Activated T-cell treated with anti-CD3 and anti-CD28 coated beads for 24 hours (primary cell): ENCODE data around the gene LMF2.
"Not testable (repeated sequence)": the region's sequence is repeated elsewhere in the genome, so short reads cannot be mapped to it uniquely, and the experiment has no call there.

Experiments
- DNase-seq: peaks from one replicate; pipeline ENCODE4 v3.0.0-alpha.2; 2020; ENCODE audit warnings: low read depth

Gene LMF2, protein sequence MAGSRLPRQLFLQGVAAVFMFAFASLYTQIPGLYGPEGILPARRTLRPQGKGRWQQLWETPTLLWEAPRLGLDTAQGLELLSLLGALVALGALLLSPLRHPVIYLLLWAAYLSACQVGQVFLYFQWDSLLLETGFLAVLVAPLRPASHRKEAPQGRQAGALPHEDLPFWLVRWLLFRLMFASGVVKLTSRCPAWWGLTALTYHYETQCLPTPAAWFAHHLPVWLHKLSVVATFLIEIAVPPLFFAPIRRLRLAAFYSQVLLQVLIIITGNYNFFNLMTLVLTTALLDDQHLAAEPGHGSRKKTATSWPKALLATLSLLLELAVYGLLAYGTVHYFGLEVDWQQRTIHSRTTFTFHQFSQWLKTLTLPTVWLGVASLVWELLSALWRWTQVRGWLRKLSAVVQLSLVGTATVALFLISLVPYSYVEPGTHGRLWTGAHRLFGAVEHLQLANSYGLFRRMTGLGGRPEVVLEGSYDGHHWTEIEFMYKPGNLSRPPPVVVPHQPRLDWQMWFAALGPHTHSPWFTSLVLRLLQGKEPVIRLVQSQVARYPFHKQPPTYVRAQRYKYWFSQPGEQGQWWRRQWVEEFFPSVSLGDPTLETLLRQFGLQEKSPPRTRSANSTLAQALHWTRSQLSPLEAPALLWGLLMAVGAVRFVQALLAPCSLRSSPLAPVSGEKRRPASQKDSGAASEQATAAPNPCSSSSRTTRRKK

DNA sequence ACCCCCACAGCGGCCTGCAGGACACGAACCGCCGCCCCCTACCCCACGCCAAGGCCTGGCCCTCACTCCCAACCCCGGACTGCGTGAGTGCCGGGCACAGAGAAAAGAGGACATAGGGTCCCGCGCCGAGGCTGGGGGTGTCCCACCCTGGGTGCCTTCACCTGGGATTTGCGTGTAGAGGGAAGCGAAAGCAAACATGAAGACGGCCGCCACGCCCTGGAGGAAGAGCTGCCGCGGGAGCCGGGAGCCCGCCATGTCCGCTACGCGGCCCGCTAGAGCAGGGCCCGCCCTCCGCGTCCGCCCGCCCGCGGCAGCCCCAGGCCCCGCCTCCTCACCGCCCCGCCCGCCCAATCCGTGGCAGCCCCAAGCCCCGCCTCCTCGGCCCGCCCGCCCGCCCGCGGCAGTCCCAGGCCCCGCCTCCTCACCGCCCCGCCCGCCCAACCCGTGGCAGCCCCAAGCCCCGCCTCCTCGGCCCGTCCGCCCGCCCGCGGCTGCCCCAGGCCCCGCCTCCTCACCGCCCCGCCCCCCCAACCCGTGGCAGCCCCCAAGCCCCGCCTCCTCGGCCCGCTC lies at the start of gene LMF2:
Gene LMF2 (minus strand): TSS at position 282 of the 570 bp plus-strand sequence. CDS start 27 bp downstream, at position 255.
- peak; percentile 92 for DNase-seq

DNA sequence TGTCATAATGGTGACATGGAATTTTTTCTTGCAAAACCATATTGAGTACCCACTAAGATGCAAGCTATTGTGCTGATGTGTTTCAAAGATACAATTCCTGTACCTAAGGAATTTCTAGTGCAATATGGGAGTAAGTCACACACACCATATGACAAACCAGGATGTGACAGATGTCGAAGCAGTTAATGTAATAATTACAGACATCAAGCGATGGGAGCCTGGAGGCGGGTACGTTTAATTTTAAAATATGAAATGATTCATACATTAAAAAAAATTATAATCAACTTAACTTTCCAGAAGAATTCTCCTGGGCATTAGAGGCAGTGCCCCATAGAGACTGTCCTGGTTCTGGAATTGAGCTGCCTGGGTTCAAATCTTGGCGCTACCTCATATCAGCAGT lies 49.2 kb upstream of the LMF2 start:
- no peak for DNase-seq

DNA sequence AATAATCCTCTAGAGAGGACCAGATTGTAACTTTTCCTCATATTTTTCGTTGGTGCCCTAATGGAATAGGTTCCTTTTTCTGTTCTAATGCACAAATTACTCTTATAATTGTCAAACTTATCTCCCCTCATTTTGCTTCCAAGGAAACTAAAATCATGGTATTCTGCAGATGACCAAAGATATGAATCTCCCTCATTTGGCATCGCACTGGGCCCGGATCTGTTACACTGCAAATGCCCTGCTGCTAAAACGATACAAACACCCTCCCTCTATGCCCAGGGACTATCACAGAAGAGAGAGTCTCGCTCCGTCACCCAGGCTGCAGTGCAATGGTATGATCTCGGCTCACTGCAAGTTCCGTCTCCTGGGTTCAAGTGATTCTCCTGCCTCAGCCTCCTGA lies 45.8 kb upstream of the LMF2 start:
- DNase-seq: no peak

DNA sequence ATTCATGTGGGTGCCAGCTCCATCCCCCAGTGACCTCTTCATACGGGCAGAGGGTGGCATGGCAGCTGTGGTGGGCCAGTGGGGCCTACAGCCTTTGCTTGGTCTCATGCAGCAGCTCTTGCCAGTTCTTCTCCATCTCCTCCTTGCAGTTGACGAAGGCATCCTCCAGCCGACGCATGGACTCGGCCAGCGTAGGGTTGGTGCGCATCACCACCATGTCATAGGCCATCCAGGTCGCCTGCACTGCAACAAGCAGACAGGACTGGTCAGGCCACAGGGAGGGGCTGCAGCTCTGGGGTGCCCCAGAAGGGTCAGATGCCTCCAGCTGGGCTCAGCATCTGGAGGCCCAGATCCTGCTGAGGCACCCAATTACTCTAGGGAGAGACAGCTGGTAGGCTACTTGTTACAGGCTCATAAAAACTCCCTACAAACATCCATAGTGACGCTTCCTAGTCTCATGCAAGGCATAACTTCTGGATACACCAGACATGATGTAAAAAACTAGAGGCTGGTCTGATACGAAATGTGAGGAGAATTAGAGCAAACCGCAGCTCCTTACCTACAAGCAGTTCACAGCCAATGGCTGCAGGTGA lies 43.8 kb upstream of the LMF2 start:
- no peak for DNase-seq

DNA sequence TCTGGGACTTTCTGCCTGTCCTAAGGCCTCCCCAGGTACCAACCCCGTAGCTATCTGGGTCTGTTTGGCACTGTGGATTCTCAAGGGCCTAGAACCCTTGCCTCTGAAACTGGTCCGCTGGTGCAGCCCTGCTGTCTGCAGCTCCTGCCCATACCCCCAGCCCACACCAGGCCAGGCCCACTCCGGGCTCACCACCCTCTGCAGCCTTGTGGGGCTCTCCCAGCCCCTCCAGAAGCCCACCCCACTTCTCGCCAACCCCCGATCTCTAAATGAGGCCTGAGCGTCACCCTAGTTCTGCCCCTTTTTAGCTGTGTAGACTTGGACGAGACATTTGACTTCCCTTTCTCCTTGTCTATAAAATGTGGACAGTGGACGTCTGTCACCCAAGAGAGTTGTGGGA lies 42.9 kb upstream of the LMF2 start:
- DNase-seq: no peak

DNA sequence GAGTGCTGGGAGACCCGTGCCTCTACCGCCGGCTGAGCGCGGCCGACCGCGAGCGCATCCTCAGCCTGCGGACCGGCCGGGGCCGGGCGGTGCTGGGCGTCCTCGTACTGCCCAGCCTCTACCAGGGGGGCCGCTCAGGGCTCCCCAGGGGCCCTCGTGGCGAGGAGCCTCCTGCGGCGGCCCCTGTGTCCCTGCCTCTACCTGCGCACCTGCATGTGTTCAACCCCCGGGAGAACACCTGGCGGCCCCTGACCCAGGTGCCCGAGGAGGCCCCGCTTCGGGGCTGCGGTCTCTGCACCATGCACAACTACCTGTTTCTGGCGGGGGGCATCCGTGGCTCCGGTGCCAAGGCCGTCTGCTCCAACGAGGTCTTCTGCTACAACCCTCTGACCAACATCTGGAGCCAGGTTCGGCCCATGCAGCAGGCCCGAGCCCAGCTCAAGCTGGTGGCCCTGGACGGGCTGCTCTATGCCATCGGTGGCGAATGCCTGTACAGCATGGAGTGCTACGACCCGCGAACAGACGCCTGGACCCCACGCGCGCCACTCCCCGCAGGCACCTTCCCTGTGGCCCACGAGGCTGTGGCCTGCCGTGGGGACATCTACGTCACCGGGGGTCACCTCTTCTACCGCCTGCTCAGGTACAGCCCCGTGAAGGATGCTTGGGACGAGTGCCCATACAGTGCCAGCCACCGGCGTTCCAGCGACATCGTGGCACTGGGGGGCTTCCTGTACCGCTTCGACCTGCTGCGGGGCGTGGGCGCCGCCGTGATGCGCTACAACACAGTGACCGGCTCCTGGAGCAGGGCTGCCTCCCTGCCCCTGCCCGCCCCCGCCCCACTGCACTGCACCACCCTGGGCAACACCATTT lies 41.7 kb upstream of the LMF2 start:
- DNase-seq: no peak

DNA sequence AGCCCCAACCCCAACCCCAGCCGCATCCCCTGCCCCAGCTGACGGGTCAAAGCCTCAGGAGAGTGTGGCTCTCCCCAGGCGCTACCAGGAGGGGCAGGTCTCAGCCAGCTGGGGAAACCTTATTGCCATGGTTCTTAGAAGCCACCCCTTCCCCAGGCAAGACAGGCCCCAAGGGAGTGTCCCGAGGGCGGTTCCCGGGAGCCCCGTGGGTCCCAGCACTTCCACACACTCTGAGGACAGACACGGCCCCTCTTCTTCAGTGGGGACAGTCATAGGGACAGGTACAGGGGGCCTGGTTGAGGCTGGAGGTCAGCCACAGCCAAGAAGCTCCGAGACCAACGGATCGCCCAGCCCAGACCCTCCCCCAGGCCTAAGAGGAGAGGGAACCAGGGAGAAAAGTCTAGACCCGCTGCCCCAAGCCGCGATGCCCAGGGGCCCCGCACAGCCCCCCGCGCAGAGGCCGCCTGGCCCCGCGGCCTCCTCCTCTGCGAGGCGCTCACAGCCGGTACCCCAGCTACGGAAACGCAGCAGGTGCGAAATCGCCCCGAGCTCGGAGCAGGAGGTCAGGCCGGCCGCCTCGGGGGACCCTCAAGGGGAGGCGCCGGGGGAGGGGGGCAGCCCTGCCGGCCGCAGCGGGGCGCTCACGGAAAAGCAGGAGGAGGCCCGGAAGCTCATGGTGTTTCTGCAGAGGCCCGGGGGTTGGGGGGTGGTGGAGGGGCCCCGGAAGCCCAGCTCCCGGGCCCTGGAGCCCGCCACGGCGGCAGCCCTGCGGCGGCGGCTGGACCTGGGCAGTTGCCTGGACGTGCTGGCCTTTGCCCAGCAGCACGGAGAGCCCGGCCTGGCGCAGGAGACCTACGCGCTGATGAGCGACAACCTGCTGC lies 40.8 kb upstream of the LMF2 start:
- peak; percentile 50 for DNase-seq

DNA sequence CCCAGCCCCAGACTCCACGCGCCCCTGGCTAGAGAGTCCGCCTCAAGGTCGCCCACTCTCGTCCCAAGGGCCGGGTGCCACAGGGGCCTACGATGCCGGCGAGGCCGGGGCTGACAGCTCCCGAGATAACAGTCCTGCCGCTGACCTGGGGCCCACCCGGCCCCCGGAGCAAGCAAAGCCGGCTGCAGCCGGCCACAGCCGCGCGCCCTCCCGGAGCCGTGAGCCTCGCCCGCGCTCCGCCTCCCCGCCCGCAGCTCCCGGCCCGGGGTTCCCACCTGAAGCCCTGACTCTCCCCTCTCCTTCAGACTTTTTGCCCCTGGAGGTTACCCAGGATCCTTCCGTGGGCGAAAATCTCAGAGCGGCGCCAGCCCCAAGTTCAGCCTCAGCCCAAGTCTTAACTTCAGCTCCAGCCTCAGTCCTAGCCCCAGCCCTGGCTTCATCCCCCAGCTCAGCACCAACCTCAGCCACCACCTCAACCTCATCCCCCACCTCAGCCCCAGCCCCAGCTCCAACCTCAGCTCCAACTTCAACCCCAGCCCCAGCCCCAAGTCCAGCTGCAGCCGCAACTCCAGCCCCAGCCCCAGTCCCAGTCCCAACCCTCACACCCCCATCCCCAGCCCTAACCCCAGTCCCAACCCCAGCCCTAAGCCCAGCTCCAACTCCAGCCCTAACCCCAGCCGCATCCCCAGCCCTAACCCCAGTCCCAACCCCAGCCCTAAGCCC lies 39.9 kb upstream of the LMF2 start:
- DNase-seq: no peak

DNA sequence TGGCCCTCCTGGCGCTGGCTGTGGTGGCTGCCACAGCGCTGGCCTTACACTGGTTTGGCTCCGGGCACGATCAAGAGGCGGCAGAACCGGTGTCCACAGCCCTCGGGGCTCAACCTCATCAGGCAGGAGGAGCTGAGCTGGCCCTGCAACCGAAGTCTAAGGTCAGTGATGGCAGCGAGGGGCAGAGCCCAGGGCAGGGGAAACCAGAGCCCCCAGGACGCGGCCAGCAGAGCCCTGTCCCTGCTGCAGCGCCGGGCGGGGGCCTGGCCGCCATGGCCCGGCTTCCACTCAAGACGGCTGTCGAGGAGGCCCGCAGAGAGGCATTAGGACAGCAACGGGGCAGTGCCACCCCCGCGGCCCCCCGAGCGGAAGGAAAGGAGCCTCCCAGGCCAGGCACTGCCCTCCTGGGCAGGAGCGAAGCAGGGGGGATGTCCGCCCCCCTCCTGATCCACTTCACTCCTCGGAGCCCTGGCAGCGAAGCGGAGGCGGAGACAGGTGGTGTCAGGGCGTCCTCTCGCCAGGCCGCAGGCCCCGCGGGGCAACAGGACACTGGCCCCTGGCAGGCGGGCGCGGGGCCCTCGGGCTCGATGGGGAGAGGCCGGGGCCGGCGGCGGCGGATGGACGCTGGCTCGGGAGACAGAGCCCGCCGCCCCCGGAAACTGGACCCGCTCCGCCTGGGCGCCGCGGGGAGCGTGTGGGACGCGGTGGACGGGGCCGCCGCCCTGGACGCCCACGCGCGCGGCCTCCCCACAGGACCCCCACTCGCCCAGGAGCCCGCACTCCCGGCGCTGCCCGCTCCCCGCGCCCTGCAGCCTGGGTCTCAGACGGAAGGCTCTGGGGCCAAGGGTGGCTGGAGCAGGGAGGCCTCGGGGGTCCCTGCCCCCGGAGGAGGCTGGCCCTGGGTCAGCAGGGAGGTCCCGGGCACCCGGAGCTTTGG lies 39.1 kb upstream of the LMF2 start:
- DNase-seq: no peak

DNA sequence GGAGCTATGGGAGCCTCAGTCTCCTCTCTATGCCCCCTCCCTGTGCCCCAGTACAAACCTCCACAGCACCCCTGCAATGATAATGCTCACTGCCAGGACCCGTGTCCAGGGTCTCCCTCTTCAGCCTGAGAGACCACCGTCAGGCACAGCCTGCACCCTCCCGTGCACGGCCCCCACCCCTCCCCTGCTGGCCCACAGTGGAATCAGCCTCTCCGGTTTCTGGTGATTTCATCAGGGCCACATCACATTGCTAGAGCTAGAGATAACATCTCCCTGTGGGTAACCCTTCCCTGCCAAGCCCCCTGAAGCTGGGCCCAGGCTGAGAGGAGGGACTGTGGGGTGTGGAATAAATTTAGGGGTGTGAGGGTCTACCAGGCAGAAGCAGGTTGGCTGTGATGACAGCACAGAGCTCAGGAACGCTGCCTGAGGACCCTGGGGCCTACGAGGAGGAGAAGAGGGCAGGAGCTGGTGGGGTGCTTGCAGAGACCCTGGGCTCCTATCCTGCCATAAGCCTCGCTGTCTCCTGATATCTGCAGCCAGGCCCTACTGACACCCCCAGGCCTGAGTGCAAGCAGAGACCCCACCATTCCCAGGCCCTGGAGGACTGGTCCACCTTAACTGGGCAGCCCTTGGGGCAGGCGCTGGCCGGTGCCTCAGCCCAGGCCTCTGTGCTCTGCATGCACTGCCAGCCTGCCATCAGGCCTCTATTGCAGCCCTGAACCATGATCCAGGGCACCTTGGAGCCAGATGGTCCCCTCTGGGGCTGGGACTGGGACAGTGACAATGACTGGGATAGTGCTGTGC lies 38.2 kb upstream of the LMF2 start, which contains the start of gene KLHDC7B:
Gene KLHDC7B (plus strand): TSS at position 378 of the 804 bp plus-strand sequence. CDS start 345 bp downstream, at position 723.
- DNase-seq: no peak

DNA sequence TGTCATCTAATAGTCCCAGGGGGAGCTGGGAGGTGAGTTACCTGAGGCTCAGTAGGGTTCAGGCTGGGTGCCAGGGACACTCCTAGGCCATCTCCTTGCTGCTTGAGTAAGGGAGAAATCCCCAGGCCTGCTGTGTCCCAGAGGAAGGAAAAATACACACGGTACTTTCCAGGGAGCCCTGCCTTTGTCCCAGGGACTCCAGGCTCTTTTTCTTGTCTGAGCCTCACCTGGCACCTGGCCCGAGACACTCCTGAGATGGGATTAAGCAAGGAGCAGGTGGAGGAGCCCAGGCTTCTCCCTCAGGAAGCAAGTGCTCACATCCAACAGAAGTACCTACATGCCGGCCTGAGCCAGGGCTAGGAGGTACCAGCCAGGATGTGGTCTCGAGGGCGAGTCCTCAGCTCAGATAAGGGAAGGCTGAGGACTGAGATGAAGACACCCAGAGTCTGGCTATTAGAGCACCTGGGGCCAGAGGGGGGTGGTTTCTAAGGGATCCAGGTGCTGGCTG lies 37.3 kb upstream of the LMF2 start:
- no peak for DNase-seq

DNA sequence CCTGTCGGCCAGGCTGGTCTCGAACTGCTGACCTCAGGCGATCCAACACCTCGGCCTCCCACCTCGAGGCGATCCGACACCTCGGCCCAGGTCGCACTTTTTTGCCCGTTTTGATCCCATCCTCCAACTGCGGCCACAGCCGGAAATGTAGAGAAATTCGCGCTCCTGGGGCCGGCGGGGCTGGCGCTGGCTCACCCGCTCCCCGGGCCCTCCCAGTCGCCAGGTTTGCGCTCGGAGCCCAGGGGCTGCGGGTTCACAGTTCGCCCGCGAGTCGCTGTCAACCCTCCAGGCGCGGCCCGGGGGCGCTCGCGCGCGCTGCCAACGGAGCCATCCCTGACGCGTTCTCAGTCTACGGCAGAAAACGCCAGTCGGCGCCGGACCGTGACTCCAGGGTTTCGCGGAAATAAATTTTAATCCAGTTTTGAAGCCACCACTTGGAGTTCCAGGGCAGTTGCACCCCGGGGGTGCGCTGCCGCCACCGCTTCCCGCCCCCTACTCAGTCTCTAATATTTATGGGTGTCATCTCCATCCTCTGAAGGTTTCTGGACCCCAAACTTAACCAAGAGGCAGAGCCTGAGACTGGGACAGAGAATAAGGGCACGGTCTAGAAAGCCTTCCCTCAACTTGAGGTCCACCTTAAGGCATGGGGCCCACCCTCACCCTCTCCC lies 36.7 kb upstream of the LMF2 start:
- DNase-seq: peak; percentile 74

DNA sequence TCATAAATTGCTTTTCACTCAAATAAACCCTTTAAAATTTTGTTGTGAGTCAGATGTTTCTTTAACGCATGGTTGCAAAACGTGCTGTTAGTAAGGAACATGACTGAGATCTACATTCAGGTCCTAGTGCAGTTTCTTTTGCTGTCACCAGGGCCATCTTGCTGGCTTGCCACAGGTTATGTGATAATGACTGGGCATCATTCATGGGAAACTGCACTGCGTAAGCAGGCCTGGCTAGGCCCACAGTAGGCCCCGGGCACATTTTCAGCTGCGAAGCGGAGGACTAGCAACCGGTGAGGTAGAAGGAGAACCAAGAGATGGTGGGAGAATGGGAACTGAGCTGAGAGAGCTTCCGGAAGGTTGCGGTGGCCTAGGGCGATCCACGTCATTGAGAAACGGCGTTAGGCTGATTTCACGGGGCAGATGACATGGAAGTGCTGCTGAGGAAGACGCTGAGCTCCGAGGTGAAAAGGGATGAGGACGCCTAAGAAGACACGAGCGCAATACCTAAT lies 35.0 kb upstream of the LMF2 start:
- DNase-seq: no peak

DNA sequence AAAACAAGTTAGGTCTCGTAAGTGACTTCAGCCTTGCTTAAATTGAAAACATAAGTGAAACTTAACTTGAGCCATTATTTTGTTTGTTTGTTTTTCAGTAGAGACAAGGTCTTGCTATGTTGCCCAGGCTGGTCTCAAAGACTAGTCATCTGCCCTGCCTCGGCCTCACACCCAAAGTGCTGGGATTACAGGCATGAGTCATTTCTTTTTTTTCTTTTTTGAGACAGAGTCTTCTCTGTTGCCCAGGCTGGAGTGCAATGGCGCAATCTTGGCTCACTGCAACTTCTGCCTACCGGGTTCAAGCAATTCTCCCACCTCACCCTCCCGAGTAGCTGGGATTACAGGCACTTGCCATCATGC lies 34.1 kb upstream of the LMF2 start:
- not testable (repeated sequence) for DNase-seq

DNA sequence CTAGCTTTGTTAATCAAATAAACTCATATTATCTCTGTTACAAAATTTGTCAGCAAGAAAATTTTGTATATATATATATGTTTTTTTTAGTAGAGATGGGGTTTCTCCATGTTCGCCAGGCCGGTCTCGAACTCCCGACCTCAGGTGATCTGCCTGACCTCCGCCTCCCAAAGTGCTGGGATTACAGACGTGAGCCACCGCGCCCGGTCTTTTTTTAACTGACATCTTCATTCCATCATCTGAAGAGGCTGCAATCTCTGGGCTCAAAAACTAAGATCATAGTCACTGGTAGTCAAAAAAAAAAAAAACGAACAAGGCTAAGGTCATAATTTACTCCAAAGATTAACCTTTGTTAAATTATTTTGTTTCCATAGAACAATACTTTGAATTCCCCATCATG lies 32.9 kb upstream of the LMF2 start:
- DNase-seq: no peak

DNA sequence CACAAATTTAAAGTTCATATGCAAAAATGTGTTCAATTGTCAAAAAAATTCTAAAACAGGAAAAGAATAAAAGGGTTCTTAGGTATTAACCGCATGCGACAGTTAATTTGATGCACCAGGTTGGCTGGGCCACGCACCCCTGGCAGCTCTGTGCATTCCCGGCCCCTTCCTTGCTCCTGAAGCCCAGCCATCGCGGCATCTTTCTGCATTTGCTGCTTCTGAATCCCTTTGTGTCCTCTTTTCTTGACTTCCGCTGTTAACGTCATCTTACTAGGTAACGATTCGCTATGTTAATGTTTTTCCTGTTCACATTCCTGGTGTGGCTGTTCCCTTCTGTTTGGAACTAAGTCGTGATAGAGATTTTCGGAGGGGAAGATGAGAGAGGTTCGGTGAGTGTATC lies 30.3 kb upstream of the LMF2 start:
- DNase-seq: no peak

DNA sequence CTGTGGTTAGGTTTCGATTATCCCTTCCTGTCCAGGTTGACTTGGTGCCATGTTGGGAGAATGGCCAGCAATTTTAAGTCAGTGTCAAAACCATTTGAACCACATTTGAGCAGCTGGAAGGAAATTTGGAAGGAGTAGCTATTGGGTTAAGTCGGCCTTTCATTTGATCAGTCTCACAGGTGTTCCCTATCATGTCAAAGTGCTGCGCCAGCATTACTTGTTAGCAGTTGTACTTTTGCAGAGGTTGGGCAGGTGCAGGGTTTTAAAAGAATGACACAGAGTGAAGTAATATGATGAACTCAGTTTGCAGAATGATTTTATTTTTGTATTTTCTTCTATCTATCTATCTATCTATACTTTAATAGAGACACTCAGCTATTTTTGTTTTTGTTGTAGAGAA lies 28.7 kb upstream of the LMF2 start:
- no peak for DNase-seq
